NCI-H146 treated with DMSO at 0.1 percent for 48 hours (cell line): ENCODE measurements around the gene HBS1L.

Source experiments
- DNase-seq: peaks from one replicate; lab custom pipeline; 2025; ENCODE audit not compliant: unreplicated experiment; lab: John Stamatoyannopoulos, UW

Gene HBS1L

GRCh38 chr6:134951494-134952263, 102.9 kb downstream of the HBS1L start:
- no peak for DNase-seq

GRCh38 chr6:134950482-134950881, 104.1 kb downstream of the HBS1L start:
- DNase-seq: no peak

GRCh38 chr6:134949927-134950326, 104.7 kb downstream of the HBS1L start, which contains the start of gene ALDH8A1:
Gene ALDH8A1, minus strand, starts transcription at chr6:134950101. Its CDS starts 48 bp downstream, at chr6:134950053.
- no peak for DNase-seq

GRCh38 chr6:134948691-134949090, 105.9 kb downstream of the HBS1L start:
- DNase-seq: no peak

- DNase-seq: no peak
Measured at GRCh38 chr6:134948142-134948541, 106.5 kb downstream of the HBS1L start.

- no peak for DNase-seq
Measured at GRCh38 chr6:134945045-134945444, 109.6 kb downstream of the HBS1L start.

- DNase-seq: no peak
Measured at GRCh38 chr6:134943522-134944111, 111.0 kb downstream of the HBS1L start.

GRCh38 chr6:134938896-134939295, 115.7 kb downstream of the HBS1L start:
- DNase-seq: no peak

GRCh38 chr6:134937426-134937825, 117.2 kb downstream of the HBS1L start:
- no peak for DNase-seq

GRCh38 chr6:134936931-134937330, 117.7 kb downstream of the HBS1L start:
- DNase-seq: no peak

- DNase-seq: no peak
Measured at GRCh38 chr6:134936476-134936875, 118.1 kb downstream of the HBS1L start.

GRCh38 chr6:134934793-134935485, 119.7 kb downstream of the HBS1L start:
- DNase-seq: no peak

GRCh38 chr6:134932535-134933470, 121.8 kb downstream of the HBS1L start:
- DNase-seq: no peak

- DNase-seq: no peak
Measured at GRCh38 chr6:134932098-134932497, 122.5 kb downstream of the HBS1L start.

GRCh38 chr6:134930463-134930862, 124.2 kb downstream of the HBS1L start:
- DNase-seq: no peak

- DNase-seq: no peak
Measured at GRCh38 chr6:134928151-134928900, 126.3 kb downstream of the HBS1L start.

- DNase-seq: no peak
Measured at GRCh38 chr6:134925800-134926199, 128.8 kb downstream of the HBS1L start.

- DNase-seq: no peak
Measured at GRCh38 chr6:134921721-134922261, 132.8 kb downstream of the HBS1L start.

- DNase-seq: no peak
Measured at GRCh38 chr6:134921276-134921675, 133.3 kb downstream of the HBS1L start.

- no peak for DNase-seq
Measured at GRCh38 chr6:134920422-134920821, 134.2 kb downstream of the HBS1L start.
